Measurements from ENCODE around the gene ADAM12. TPM values are rescaled to one million over a fixed set of nuclear protein-coding genes. Genes with fewer than 3 reads are reported as not detected.

Gene ADAM12
- total RNA-seq, 1 experiment from 2014 or later: 0.24 TPM

GRCh38 chr10:126080879-126081411 lies 307.3 kb downstream of the ADAM12 start:
- Mint-ChIP-seq H3K27me3 (ENCODE audit: low read depth) (peaks cover 2% of the 10 kb centered on the region), H3K4me3 (no peak overlapping the region), H3K27ac (peak overlapping the region in 1 of 3 experiments; percentile 21; a peak in 1 of 7 replicates), H3K9me3 (peaks cover 0 to 3% of the 10 kb centered on the region in 2 experiments; a peak in 1 of 5 replicates), H3K4me1 (peaks cover 3 to 6% of the 10 kb centered on the region in 2 experiments; a peak in 2 of 4 replicates), H3K36me3 (ENCODE audit: insufficient read depth in 1 of 3, low read depth in 3 of 3) (peaks cover 0 to 2% (median 0%) of the 10 kb centered on the region in 3 experiments; a peak in 2 of 7 replicates)
- H3K23ac ChIP-seq (ENCODE audit: insufficient read length, low read depth, low read length): no peak overlapping the region
- no peak for DNase-seq
- no peak overlapping the region for H3K4me2 ChIP-seq (ENCODE audit: insufficient read depth, insufficient read length, low read length)
- H4K5ac ChIP-seq (ENCODE audit: insufficient read length, low read depth, low read length): no peak overlapping the region
- no peaks in the 10 kb centered on the region for H3K79me1 ChIP-seq (ENCODE audit: insufficient read depth, low read depth, low read length, poor library complexity, severe bottlenecking)
- no peaks in the 10 kb centered on the region for H3K4me1 ChIP-seq (ENCODE audit: insufficient read depth, low read length)
- no peak overlapping the region for H2BK15ac ChIP-seq (ENCODE audit: low read depth, low read length)
- H3K9ac ChIP-seq (ENCODE audit: extremely low read depth, insufficient read length, low read length): no peak overlapping the region
- H4K91ac ChIP-seq (ENCODE audit: insufficient read length, low read depth, low read length): no peak overlapping the region
- no peak overlapping the region for H3K14ac ChIP-seq (ENCODE audit: insufficient read depth, low read length)
- H2BK20ac ChIP-seq (ENCODE audit: low read depth, low read length, poor library complexity, severe bottlenecking): no peak overlapping the region
- TF ChIP-seq CTCF (conservative IDR thresholded peaks at IDR 0.05): no peak
- no peak overlapping the region for H2AFZ ChIP-seq (ENCODE audit: low read length)
- H3K4ac ChIP-seq (ENCODE audit: low read depth, low read length): no peak overlapping the region
- H3K27ac ChIP-seq (ENCODE audit: insufficient read length, low read depth, low read length): no peak overlapping the region
- H2AK5ac ChIP-seq (ENCODE audit: insufficient read length, low read length): no peak overlapping the region
- H4K20me1 ChIP-seq (ENCODE audit: control insufficient read depth, insufficient read depth, insufficient read length): no peaks in the 10 kb centered on the region
- H3K18ac ChIP-seq (ENCODE audit: insufficient read length, low read depth, low read length): no peak overlapping the region
- H3K9me3 ChIP-seq (ENCODE audit: control insufficient read depth, low read depth, low read length): no peaks in the 10 kb centered on the region
- H2BK5ac ChIP-seq (ENCODE audit: insufficient read length, low read length): no peak overlapping the region
- H3K27me3 ChIP-seq (ENCODE audit: insufficient read depth, low read length): no peaks in the 10 kb centered on the region; the same call in 1 of the 2 replicates
- no peak overlapping the region for H2BK120ac ChIP-seq (ENCODE audit: low read depth, low read length, poor library complexity, severe bottlenecking)
- WGBS (ENCODE audit: extremely low coverage, insufficient read length, low lambda C conversion rate): no CpG with 5 or more reads among the region's 12 CpGs
- no peaks in the 10 kb centered on the region for H3K79me2 ChIP-seq (ENCODE audit: insufficient read depth, low read length)
- H3K56ac ChIP-seq (ENCODE audit: insufficient read length, low read depth, low read length): no peak overlapping the region
- no peak overlapping the region for H2BK12ac ChIP-seq (ENCODE audit: insufficient read length, low read depth, low read length)
- no peaks in the 10 kb centered on the region for H3K23me2 ChIP-seq (ENCODE audit: insufficient read length, low read depth, low read length, poor library complexity, severe bottlenecking)
- no peak overlapping the region for H3T11ph ChIP-seq (ENCODE audit: low read length)
- no peak overlapping the region for H4K8ac ChIP-seq (replicated peaks; ENCODE audit: insufficient read length, low read depth, low read length)

All from H9 (cell line).